ENCODE results near the gene C12orf42. TPM values are rescaled to one million over a fixed set of nuclear protein-coding genes. Genes with fewer than 3 reads are reported as not detected.

Gene C12orf42
- polyA plus RNA-seq, 1 experiment, result not detected

DNA sequence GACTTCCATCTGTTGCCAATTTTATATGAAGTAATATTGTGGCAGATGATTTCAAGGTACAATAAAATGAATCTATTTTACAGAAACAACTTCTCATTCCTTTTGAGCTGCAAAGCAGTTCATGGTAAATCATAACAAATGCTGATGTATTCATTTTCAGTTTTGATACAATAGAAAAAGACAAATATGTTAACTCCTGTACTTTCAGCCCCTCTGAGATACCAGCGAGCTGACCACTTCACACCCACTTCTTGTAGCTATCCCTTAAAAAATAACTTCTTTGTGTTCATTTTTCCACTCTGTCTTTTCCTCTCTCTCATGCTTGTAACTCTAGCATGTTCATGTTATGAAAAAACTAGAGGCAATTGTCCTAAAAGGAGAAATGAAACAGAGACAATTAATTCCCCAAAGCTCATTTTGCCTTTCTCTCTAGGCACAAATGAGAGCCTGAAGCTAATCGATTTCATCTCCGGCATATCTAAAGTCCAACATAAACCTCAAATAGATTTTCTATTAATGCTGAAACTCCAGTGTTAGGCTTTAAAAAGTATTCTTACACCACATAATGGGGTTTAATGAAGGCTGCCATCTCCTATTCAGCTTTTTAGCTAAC, 182.9 kb downstream of the C12orf42 start:
- no peak overlapping the region for H3K27ac ChIP-seq (ENCODE audit: low read depth, low read length)
- POLR2A ChIA-PET, result no interaction called here
- TF ChIP-seq, protein P1, sequence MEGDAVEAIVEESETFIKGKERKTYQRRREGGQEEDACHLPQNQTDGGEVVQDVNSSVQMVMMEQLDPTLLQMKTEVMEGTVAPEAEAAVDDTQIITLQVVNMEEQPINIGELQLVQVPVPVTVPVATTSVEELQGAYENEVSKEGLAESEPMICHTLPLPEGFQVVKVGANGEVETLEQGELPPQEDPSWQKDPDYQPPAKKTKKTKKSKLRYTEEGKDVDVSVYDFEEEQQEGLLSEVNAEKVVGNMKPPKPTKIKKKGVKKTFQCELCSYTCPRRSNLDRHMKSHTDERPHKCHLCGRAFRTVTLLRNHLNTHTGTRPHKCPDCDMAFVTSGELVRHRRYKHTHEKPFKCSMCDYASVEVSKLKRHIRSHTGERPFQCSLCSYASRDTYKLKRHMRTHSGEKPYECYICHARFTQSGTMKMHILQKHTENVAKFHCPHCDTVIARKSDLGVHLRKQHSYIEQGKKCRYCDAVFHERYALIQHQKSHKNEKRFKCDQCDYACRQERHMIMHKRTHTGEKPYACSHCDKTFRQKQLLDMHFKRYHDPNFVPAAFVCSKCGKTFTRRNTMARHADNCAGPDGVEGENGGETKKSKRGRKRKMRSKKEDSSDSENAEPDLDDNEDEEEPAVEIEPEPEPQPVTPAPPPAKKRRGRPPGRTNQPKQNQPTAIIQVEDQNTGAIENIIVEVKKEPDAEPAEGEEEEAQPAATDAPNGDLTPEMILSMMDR (IDR thresholded peaks at IDR 0.05; ENCODE audit: low read depth, low read length), result no peak
- peaks cover 8% of the 10 kb centered on the region; the same call in 1 of the 2 replicates for H3K9me3 ChIP-seq (ENCODE audit: control insufficient read depth, insufficient read depth, low read length)
- CTCF ChIA-PET, result interaction anchor here (1.2 kb wide), 1 partner anchor 9 kb away, joined by 3 read pairs; no protein-coding TSS in a partner anchor
- no peak overlapping the region for H3K4me3 ChIP-seq (ENCODE audit: low read depth, low read length)
- no peaks in the 10 kb centered on the region for H3K27me3 ChIP-seq (ENCODE audit: control insufficient read depth, insufficient read depth, low read length)
- no peak for DNase-seq (ENCODE audit: low read depth, low spot score)

DNA sequence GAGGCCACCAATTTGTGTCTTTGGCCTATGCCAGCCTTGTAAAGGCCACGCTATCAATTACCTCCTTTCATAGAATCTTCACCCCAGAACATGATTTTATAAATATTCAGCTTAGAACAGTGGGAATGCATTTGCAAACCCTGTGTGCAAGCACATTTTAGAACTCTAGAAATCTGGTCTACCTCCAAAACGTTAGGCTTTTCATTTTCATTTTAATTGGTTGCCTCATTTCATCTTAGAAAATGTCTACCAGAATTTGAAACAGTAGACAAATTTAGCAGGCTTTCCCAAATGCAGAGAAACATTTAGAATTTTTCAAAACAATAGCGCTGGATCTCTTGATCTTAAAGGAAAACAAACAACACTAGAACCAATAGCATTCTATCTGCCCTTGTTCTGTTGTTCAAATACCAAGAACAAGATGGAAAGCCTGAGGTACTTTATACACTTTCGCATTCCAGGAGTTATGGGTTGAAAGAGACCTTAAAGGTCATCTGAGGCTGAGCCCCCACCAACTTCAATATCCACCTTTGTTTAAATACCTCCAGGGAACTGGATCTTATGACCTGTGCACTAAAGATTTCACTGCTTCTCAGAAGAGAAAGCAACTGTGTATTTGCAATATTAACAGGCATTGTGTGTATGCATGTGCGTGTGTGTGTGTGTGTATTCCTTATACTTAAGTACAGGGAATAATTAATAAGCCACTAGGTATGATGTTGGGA, 185.1 kb downstream of the C12orf42 start:
- ChIA-PET POLR2A (no interaction called here), CTCF (no interaction called here)
- Histone ChIP-seq H3K9me3 (ENCODE audit: control insufficient read depth, insufficient read depth, low read length) (peaks cover 8% of the 10 kb centered on the region; the same call in 1 of the 2 replicates), H3K4me3 (ENCODE audit: low read depth, low read length) (no peak overlapping the region), H3K27ac (ENCODE audit: low read depth, low read length) (no peak overlapping the region), H3K27me3 (ENCODE audit: control insufficient read depth, insufficient read depth, low read length) (no peaks in the 10 kb centered on the region)
- TF ChIP-seq, protein P1 (IDR thresholded peaks at IDR 0.05; ENCODE audit: low read depth, low read length), result no peak
- no peak for DNase-seq (ENCODE audit: low read depth, low spot score)

DNA sequence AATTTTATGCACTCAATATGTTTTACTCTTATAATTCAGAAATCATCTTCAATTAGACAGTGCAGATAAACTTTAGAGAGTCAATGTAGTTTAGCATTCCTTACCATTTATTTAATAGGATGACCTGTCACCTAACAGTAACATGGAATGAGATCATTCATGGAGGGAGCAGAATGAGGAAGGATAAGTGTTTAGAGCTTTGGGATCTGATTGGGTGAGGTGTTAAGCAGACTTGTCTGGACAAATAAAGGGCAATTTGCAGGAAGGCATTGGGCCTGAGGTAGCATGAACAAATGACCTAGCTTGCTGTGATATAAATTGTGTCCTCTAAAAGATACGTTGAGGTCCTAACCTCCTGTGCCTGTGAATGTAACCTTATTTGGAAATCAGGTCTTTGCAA, 187.4 kb downstream of the C12orf42 start:
- DNase-seq (ENCODE audit: low read depth, low spot score), result no peak
- Histone ChIP-seq H3K9me3 (ENCODE audit: control insufficient read depth, insufficient read depth, low read length) (peaks cover 3% of the 10 kb centered on the region; the same call in 1 of the 2 replicates), H3K27ac (ENCODE audit: low read depth, low read length) (no peak overlapping the region), H3K27me3 (ENCODE audit: control insufficient read depth, insufficient read depth, low read length) (no peaks in the 10 kb centered on the region), H3K4me3 (ENCODE audit: low read depth, low read length) (no peak overlapping the region)
- ChIA-PET CTCF (no interaction called here), POLR2A (no interaction called here)
- TF ChIP-seq, protein P1 (IDR thresholded peaks at IDR 0.05; ENCODE audit: low read depth, low read length), result no peak

DNA sequence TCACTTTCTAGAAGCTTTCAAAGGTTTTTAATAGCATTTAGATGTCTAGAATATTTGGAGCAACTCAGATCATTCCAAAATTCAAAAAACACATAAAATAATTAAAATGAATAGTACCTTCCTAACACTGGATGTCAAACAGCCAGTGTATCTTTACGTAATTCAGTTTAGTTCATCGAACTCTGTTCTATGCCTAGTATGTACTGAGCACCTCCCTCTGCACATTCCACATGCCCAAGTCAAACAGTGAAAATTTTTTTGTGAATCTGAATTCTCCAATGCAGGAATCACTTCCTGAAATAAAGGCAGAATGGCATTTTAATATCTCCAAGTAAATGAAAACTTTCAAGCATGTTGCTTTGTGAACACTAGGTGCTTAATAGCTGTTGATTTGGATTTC, 192.3 kb downstream of the C12orf42 start:
- no peaks in the 10 kb centered on the region for H3K27me3 ChIP-seq (ENCODE audit: control insufficient read depth, insufficient read depth, low read length)
- POLR2A ChIA-PET, result no interaction called here
- TF ChIP-seq, protein P1 (IDR thresholded peaks at IDR 0.05; ENCODE audit: low read depth, low read length), result no peak
- no peak for DNase-seq (ENCODE audit: low read depth, low spot score)
- CTCF ChIA-PET, result interaction anchor here (0.7 kb wide), 1 partner anchor 10 kb away, joined by 3 read pairs; no protein-coding TSS in a partner anchor
- H3K27ac ChIP-seq (ENCODE audit: low read depth, low read length), result no peak overlapping the region
- H3K9me3 ChIP-seq (ENCODE audit: control insufficient read depth, insufficient read depth, low read length), result peaks cover 6% of the 10 kb centered on the region; the same call in 1 of the 2 replicates
- no peak overlapping the region for H3K4me3 ChIP-seq (ENCODE audit: low read depth, low read length)
